Inferior parietal cortex (tissue), 1 donor: Measurements from ENCODE around the gene C2orf42.
"Not testable (repeated sequence)": the region's sequence is repeated elsewhere in the genome, so short reads cannot be mapped to it uniquely, and the experiment has no call there.

Experiments used
- DNase-seq: peaks from one replicate; pipeline ENCODE4 v3.0.0-alpha.2; 2016; ENCODE audit errors: extremely low spot score

C2orf42 gene

DNA sequence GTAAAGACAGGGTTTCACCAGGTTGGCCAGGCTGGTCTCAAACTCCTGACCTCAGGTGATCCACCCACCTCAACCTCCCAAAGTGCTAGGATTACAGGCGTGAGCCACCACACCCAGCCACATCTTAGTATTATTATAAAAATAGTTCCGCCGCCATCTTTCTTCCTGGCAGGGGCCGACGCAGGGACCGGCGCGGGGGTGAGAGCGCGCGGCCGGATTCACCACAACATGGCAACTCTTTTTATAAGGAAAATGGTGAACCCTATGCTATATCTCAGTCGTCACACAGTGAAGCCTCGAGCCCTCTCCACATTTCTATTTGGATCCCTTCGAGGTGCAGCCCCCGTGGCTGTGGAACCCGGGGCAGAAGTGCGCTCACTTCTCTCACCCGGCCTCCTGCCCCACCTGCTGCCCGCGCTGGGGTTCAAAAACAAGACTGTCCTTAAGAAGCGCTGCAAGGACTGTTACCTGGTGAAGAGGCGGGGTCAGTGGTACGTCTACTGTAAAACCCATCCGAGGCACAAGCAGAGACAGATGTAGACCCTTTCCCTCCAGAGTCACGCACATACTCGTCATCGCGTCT lies 88.4 kb downstream of the C2orf42 start:
- DNase-seq: not testable (repeated sequence)

DNA sequence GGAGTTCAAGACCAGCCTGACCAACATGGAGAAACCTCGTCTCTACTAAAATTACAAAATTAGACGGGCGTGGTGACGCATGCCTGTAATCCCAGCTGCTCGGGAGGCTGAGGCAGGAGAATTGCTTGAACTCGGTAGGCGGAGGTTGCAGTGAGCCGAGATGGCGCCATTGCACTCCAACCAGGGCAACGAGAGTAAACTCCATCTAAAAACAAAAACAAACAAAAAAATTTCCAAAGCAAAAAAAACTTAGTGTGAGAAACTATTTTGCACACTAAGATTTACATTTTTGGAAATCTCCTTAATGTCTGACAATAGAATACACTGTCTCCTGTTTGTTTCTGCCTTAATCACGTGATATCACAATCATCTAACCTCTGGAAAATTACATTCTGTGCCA lies 89.1 kb downstream of the C2orf42 start:
- DNase-seq: not testable (repeated sequence)

DNA sequence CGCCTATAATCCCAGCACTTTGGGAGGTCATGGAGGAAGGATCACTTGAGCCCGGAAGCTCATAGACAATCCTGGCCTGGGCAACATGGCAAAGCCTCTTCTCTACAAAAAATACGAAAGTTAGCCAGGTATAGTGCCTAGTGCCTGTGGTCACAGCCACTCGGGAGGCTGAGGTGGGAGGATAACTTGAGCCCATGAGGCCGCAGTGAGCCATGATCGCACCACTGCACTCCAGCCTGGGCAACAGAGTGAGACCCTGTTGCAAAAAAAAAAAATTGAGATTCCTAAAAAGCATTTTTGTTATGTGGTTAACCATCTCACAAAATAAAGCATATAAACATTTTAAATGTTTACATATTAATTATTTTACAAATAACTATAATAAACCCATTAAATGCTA lies 89.6 kb downstream of the C2orf42 start:
- DNase-seq: no peak
